ENCODE results near the gene PDRG1. TPM values are rescaled to one million over a fixed set of nuclear protein-coding genes. Genes with fewer than 3 reads are reported as not detected.
"Not testable (repeated sequence)": the region's sequence is repeated elsewhere in the genome, so short reads cannot be mapped to it uniquely, and the experiment has no call there.

The PDRG1 gene
- total RNA-seq, 1 donor from 2014 or later: 5.9 TPM

DNA sequence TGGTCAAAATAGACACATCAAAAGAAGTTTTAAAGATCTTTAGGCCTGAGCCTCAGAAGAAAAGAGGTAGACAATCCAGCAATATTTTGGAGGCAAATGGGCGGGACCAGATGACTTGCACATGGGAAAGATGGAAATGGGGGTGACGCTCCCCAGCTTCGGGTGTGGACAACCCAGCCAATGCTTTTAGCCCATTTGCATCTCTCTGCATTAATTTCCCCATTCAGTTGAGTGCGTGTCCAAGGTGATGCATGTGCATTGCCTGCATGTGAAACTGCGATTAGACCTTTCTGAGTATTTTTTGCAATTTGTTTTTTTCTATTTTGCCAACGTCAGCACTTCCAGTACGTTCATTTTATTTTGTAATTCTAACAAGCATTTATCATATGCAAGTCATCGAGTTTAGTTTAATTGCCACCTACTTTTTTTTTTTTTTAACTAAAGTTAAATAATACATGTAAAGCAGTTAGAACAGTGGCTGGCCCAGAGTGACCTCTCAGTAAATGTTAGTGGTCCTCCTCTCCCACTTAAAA is 24.2 kb downstream of the PDRG1 start:
- no peak for DNase-seq (ENCODE audit: low spot score)

DNA sequence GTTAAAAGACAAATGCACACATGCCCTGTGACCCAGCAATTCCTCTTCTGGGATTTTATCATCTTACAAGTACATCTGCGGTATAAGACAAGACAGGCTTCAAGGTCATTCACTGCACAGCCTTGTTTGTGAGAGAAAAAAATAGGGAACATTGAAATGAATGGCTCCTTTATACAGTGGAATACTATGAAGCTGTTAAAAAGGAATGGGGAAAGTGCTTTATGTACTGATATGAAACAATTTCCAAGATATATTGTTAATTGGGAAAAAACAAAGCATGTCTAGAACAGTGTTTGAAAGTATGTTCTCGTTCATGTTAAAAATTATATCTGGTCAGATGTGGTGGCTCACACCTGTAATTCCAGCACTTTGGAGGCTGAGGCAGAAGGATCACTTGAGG is 25.4 kb downstream of the PDRG1 start:
- DNase-seq (ENCODE audit: low spot score): no peak

GRCh38 chr20:31925631-31926030 is 26.2 kb downstream of the PDRG1 start:
- no peak for DNase-seq (ENCODE audit: low spot score)

DNA sequence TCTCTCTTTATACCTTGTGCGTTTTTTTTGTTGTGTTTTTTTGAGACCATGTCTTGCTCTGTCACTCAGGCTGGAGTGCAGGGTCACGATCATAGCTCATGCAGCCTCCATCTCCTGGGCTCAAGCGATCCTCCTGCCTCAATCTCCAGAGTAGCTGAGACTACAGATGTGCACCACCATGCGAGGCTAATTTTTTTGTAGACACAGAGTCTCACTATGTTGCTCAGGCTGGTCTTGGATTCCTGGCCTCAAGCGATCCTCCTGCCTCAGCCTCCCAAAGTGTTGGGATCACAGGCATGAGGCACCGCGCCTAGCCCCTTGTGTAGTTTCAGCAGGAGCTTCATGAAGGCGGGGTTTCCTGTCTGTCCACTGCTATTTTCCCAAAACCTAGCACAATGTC is 27.3 kb downstream of the PDRG1 start:
- DNase-seq (ENCODE audit: low spot score): no peak

DNA sequence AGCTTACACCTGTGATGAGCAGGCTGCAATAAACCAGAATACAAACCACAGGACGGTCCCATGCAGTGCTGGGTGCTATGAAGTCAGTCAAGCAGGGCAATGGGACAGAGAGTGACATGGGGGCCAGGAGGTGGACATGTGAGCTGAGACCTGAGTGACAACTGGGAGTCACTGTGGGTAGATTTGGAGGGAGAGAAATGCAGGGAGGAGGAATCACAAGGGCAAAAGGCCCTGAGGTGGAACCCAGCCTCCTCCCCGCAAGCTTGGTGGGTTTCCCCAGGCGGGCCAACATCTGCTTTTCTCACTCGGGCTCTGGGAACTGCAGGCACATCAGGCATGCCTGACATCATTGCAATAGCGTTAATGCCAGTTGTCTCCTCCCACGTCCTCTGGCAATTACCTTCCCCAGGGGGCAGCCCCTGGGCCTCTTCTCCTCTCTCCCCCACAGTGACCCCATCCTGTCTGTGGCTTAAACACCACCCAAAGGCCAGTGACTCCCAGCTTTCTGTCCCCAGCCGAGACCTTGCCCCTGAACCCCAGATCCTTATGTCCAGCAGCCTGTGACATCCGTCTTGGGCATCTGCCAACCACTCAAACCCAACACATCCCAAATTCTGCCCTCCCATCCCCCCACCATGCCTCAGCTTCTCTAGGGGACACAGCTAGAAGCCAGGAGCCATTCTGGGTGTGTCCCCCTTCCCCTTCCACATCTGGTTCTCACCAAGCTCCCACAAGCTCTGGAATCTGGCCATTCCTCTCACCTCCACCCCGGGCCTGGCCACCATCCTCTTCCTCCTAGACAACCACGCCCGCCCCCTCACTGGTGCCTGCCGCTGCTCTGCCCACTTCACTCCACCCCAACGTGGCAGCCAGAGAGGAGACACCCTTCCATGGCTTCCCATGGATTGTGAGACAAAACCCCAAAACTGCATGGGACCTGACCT is 28.2 kb downstream of the PDRG1 start:
- no peak for DNase-seq (ENCODE audit: low spot score)

GRCh38 chr20:31922588-31922987 is 29.3 kb downstream of the PDRG1 start:
- no peak for DNase-seq (ENCODE audit: low spot score)

- no peak for DNase-seq (ENCODE audit: low spot score)
These were observed 29.7 kb downstream of the PDRG1 start for GRCh38 chr20:31922181-31922580.

DNA sequence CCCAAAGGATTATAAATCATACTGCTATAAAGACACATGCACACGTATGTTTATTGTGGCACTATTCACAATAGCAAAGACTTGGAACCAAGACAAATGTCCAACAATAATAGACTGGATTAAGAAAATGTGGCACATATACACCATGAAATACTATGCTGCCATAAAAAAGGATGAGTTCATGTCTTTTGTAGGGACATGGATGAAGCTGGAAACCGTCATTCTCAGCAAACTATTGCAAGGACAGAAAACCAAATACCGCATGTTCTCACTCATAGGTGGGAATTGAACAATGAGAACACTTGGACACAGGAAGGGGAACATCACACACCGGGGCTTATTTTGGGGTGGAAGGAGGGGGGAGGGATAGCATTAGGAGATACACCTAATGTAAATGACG is 30.4 kb downstream of the PDRG1 start:
- not testable (repeated sequence) for DNase-seq (ENCODE audit: low spot score)

DNA sequence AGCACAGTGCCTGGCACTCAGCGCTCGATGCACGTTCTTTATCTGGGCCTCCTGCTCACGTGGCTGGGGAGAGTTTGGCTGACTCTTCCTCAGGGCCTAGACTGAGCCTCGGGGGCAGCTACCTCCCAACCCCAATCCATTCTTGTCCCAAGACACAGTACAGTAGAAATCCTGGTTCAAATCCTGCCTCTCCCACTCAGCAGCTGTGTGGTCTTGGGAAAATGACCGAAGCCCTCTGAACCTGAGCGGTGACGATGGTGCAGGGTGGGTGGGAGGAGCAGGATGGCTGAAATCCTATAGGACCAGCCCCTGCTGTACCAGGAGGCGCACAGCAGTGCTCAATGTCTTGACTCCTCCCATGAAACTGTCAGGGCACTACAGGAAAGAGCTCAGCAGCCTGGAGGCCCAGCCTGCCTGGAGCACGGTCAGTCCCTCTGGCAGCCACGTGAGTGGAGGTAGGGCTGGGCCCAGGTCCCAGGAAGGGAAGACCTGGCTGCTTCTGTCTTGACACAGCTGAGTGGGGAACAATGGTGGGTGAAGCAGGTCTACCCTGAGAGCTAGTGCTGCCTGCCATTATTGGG is 31.5 kb downstream of the PDRG1 start:
- DNase-seq (ENCODE audit: low spot score): no peak

- DNase-seq (ENCODE audit: low spot score): no peak
These were observed 32.3 kb downstream of the PDRG1 start for GRCh38 chr20:31919410-31920155.

DNA sequence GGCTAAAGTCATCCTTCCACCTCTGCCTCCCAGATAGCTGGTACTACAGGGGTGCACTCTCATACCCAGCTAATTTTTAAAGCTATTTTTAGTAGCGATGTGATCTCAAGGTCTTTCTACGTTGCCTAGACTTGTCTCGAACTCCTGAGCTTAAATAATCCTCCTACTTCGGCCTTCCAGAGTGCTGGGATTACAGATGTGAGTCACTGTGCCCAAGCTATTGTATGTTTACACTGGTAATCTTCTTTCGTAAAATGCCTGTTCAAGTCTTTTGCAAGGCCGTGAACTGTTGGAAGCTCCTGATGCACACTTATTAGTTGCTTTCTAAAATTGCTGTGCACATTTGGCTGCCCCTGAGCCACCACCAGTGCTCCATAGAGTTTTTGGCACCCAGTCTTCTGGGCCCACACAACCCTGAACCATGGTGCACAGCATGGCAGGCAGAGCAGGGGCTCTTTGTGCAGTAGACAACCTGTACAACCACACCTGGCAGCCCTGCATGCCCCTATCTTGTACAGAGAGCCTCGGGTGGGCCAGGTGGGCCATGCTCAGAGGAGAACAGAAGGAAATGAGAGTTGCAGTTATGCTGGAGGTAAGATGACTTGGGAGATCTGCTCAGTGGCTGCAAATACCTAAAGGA is 33.3 kb downstream of the PDRG1 start:
- no peak for DNase-seq (ENCODE audit: low spot score)

- DNase-seq (ENCODE audit: low spot score): peak; percentile 6
These were observed 33.9 kb downstream of the PDRG1 start for GRCh38 chr20:31917962-31918412.

DNA sequence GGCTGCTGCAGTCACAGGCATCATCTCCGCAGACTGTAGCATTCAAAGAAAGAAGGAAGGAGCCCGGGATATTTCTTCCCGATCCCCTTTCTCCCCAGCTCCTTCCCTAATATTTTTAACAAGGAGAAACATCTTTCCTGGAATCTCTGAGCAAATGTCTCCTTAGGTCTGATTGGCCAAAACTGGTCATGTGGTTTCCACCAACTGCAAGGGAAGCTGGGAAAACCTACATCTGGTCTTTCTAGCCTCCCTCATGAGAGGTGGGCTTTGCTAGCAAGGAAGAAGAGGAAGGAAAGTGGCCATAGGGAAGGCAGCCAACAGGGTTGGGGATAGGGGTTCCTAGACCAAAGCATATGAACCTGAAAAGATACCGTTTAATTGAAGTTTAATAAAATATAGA is 35.1 kb downstream of the PDRG1 start:
- DNase-seq (ENCODE audit: low spot score): no peak

GRCh38 chr20:31915491-31916280 is 36.2 kb downstream of the PDRG1 start:
- peak; percentile 59 for DNase-seq (ENCODE audit: low spot score)

- DNase-seq (ENCODE audit: low spot score): no peak
These were observed 37.7 kb downstream of the PDRG1 start for GRCh38 chr20:31914170-31914569.

DNA sequence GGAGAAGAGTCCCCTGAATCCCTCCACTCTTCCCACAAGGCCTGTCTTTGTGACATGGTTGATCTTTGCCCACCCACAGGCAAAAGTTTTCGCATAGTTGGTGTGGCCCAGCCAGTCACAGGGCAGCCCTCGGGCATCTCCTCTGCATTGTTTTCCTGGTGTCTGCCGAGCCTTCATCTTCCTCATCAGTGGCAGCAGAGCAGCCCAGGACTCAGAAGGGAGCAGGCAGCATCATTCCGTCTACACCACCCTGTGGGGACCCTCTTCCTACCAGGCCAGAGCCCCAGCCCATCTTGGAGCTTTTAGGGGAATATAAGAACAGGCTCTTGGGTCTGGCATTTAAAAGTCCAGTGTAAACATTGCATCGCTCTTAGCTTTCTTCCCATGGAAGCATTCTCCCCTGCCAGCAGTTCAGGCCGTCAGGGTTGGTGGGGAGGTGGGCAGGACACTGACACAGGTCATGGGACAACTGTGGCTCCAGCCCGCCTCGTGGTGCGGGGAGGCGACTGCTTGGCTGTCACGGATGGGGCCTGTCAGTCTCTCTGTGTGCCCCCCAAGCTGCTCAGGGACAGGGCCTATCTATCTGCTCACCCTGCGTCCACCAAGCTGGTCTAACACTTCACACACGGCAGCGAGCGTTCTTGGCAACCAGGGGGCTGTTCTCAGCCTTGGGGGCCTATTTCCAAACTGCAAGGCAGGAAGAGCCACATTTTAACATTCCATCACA is 38.3 kb downstream of the PDRG1 start:
- peak; percentile 60 for DNase-seq (ENCODE audit: low spot score)

- DNase-seq (ENCODE audit: low spot score): peak; percentile 62
These were observed 41.6 kb downstream of the PDRG1 start for GRCh38 chr20:31910071-31910803.

DNA sequence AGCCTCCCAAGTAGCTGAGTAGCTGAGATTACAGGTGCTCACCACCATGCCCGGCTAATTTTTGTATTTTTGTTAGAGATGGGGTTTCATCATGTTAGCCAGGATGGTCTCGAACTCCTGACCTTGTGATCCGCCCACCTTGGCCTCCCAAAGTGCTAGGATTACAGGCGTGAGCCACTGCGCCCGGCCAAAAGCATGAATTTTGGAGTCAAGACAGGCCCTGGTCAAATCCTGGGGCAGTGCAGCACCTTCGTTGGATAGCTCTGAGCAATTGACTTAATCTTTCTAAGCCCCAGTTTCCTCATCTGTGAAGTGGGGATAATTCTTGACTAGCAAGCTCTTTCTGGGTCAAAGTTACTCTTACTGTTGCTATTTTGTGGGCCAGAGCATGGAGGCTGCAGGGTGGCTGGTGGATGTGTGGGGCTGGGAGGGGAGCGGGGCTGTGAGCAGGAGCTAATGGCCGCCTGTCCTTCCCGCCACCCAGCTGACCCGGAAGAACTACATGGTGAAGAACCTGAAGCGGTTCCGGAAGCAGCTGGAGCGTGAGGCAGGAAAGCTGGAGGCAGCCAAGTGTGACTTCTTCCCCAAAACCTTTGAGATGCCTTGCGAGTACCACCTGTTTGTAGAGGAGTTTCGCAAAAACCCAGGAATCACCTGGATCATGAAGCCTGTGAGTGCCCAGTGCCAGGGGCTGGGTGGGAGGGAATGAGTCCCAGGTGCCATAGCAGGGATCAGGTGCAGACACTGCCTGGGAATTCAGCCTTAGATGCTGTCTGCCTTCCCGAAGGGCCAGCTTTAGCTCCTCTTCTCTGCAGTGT is 42.4 kb downstream of the PDRG1 start:
- DNase-seq (ENCODE audit: low spot score): peak; percentile 51
